ENCODE measurements around the gene DACH1. TPM values are rescaled to one million over a fixed set of nuclear protein-coding genes. Genes with fewer than 3 reads are reported as not detected.

Gene DACH1
- total RNA-seq, 1 experiment from 2014 or later: 0.31 TPM

- Mint-ChIP-seq H3K9me3 (no peaks in the 10 kb centered on the region), H3K36me3 (no peaks in the 10 kb centered on the region), H3K4me3 (no peak overlapping the region), H3K4me1 (no peaks in the 10 kb centered on the region), H3K27me3 (ENCODE audit: low read depth) (no peaks in the 10 kb centered on the region), H3K27ac (no peak overlapping the region)
- ChIA-PET CTCF (no interaction called here), POLR2A (no interaction called here)
- no peak for DNase-seq (ENCODE audit: low spot score)
- ATAC-seq: no peak
- TF ChIP-seq PREB (CRISPR knock-in tag; IDR thresholded peaks at IDR 0.05; ENCODE audit: borderline replicate concordance) (no peak), NR3C1 (CRISPR knock-in tag; conservative IDR thresholded peaks at IDR 0.05; ENCODE audit: low read depth) (no peak), EMX1 (CRISPR knock-in tag; IDR thresholded peaks at IDR 0.05) (no peak), IRF2 (CRISPR knock-in tag; IDR thresholded peaks at IDR 0.05; ENCODE audit: borderline replicate concordance, low read depth) (no peak), ZBTB43 (CRISPR knock-in tag; IDR thresholded peaks at IDR 0.05) (no peak), ZNF232 (CRISPR knock-in tag; IDR thresholded peaks at IDR 0.05) (no peak), FOXJ3 (CRISPR knock-in tag; IDR thresholded peaks at IDR 0.05; ENCODE audit: borderline replicate concordance) (no peak), ZNF317 (CRISPR knock-in tag; IDR thresholded peaks at IDR 0.05; ENCODE audit: borderline replicate concordance, low read depth) (no peak), ZNF425 (CRISPR knock-in tag; conservative IDR thresholded peaks at IDR 0.05) (no peak), E2F1 (CRISPR knock-in tag; IDR thresholded peaks at IDR 0.05) (no peak), FOXK1 (CRISPR knock-in tag; IDR thresholded peaks at IDR 0.05) (no peak)
Observed at GRCh38 chr13:71605744-71606143, 261.3 kb downstream of the DACH1 start.

- DNase-seq (ENCODE audit: low spot score): no peak
- Mint-ChIP-seq H3K4me3 (no peak overlapping the region), H3K4me1 (no peaks in the 10 kb centered on the region), H3K27ac (no peak overlapping the region), H3K36me3 (no peaks in the 10 kb centered on the region), H3K27me3 (ENCODE audit: low read depth) (no peaks in the 10 kb centered on the region), H3K9me3 (no peaks in the 10 kb centered on the region)
- ATAC-seq: no peak
- CTCF ChIA-PET: no interaction called here
- POLR2A ChIA-PET: no interaction called here
- TF ChIP-seq OVOL2 (CRISPR knock-in tag; IDR thresholded peaks at IDR 0.05; ENCODE audit: borderline replicate concordance): no peak
- TF ChIP-seq NR3C1 (CRISPR knock-in tag; conservative IDR thresholded peaks at IDR 0.05; ENCODE audit: low read depth): no peak
- TF ChIP-seq CREB1 (CRISPR knock-in tag; IDR thresholded peaks at IDR 0.05): no peak
- no peak for TF ChIP-seq ZNF532 (CRISPR knock-in tag; IDR thresholded peaks at IDR 0.05; ENCODE audit: borderline replicate concordance)
- no peak for TF ChIP-seq NFYB (CRISPR knock-in tag; conservative IDR thresholded peaks at IDR 0.05; ENCODE audit: low read depth)
- no peak for TF ChIP-seq SMAD3 (CRISPR knock-in tag; IDR thresholded peaks at IDR 0.05; ENCODE audit: borderline replicate concordance)
- no peak for TF ChIP-seq ZMAT4 (CRISPR knock-in tag; IDR thresholded peaks at IDR 0.05)
- no peak for TF ChIP-seq MAX (CRISPR knock-in tag; IDR thresholded peaks at IDR 0.05)
- no peak for TF ChIP-seq ATF3 (CRISPR knock-in tag; conservative IDR thresholded peaks at IDR 0.05)
- TF ChIP-seq ZNF232 (CRISPR knock-in tag; IDR thresholded peaks at IDR 0.05): no peak
- TF ChIP-seq HMGXB4 (CRISPR knock-in tag; IDR thresholded peaks at IDR 0.05): no peak
- TF ChIP-seq KAT7 (CRISPR knock-in tag; IDR thresholded peaks at IDR 0.05; ENCODE audit: borderline replicate concordance): no peak
Observed at GRCh38 chr13:71603255-71603654, 263.7 kb downstream of the DACH1 start.
